CD4-positive, alpha-beta T cell treated with Interleukin-15 for 1 hour (primary cell): ENCODE data around the gene HEATR9.

Experiments used
- DNase-seq: peaks from one replicate; pipeline ENCODE4 v3.0.0-alpha.2; 2020

The HEATR9 gene

DNA sequence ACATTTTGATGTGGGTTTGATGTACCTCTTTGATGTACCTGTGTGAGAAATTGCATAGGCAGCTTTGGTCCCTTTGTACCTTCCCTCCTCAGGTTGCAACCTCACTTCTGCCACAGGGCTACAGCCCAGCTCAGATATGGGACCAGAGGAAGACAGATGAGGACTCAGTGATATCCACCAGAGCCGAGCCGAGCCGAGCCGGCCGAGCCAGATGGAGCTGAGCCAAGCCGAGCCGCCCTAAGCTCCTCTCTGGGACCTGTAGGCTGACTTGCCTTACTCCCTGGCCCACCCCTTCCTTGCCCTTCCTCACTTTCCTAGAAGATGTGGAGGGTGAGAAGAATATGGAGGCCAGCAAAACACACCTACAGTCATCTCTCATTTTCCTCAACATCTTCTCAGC lies 3.8 kb downstream of the HEATR9 start:
- DNase-seq: no peak

DNA sequence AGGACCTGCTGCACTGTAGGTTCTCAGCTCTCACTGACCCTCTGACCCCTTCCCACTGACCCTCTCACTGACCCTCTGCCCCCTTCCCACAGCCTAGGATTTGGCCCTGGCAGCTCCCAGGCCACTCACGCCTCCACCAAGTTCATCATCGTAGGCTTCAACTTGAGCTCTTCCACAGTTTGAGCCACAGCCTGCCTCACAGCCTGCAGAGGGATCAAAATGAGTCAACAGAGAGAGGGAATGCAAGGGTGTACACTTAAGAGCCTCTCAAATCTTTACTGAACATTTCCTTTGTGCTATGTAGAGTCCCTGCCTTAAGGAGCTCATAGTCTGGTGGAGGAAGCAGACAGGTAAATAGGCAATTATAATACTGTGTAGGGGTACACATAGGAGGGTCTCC lies 12.1 kb downstream of the HEATR9 start:
- no peak for DNase-seq

DNA sequence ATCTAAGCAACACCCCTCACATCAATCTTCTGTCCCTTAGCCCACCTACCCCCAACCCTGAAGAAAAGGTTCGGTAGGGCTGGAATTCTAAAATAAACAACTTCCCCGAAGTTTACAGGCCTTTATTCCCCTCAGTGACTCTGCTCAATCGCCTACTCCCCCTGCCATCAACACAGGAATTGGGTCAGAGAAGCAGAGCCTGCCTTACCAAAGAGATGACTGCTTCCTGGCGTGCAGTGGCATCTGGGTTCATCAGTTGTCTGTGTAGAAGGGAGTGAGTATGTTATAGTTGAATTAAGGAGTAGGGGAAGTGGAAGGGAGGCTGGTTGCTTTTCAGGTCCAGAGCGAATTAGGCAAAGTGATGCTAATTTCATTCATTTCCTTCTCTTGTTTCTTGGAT lies 12.7 kb downstream of the HEATR9 start:
- DNase-seq: no peak

DNA sequence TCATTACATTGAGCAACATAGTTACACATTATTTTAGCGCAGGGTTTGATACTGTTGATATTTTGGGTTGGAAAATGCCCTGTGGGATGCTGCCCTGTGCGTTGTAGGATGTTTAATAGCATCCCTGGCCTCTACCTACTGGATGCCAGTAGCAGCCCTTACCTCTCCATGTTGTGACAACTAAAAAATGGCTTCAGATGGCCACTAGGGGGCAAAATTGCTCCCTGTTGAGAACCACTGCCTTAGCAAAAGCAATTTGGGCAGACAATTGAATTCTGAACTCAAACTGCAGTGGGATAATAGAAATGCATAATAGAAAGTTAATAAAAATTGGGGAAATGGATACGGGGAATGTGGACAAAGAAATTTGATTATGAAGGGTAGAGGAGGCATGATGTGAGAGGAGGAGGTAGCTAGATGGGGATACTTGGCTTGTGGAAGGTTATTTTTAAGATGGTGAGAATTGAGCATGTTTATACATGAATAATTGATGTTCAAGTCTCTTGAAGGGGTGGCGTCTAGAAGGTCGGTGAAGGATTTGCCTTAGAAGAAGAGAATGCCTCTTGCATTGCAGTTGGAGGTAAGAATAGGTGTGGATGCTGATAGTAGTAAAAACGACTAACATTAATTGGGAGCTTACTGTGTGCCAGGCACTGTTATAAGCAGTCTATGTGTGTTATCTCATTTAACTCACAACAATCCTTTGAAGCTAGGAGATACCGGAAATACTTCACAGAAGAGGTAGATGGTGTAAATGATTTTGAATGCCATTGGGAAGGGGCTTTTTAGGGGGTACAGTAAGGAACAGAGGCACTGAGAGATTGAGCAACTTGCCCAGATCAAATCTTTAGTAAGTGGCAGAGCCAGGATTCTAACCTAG lies 19.0 kb downstream of the HEATR9 start:
- DNase-seq: peak; percentile 48

DNA sequence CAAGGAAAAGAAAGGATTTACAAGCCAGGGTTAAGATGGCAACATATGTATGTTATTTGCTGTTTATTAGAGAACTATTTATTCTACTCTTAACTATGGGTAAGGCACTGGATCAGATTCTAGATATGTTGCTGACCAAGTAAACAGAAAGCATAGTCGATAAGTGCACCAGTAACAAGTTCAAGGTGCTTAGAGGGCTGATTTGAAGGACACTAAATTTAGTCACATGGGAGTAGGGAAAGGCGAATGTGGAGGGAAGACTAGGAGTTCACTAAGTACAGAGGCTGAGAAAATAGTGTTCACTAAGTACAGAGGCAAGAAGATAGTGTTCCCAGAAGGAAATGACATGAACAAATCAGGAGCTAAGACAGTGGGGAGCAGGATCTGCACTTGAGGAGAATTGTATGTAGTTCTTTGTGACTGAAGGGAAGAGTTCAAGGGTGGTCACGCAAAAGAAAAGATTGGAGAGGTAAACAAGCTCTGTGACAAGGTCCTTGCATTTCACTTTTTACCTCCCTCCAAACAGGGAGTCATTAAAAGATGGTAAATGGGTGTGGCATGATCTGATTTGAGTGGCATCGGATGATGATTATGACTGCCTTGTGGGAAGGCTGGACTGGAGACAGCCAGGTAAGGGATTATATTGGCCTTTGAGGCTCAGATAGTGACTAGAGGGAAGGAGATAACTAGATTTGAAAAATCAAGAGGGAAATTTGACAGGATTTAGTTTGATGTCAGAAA lies 20.9 kb downstream of the HEATR9 start:
- DNase-seq: no peak

DNA sequence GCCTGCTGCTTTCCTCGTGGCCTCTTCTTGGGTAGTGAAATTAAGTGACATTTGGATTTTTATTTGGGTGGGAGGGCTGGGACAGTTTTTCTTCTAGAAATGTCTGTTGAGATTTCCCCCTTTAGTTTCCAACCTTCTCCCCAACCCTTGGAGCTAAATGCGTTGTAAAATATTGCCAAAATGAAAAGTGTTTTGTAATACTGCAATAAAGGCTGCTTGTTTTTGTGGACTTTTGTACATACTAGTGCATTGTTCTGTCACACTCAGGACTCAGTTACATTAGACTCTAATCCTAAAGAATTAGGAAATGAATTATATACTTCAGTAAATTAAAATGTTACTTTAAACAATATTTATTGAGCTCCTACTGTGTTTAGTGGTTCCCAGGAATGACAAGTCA lies 21.7 kb downstream of the HEATR9 start:
- DNase-seq: no peak

DNA sequence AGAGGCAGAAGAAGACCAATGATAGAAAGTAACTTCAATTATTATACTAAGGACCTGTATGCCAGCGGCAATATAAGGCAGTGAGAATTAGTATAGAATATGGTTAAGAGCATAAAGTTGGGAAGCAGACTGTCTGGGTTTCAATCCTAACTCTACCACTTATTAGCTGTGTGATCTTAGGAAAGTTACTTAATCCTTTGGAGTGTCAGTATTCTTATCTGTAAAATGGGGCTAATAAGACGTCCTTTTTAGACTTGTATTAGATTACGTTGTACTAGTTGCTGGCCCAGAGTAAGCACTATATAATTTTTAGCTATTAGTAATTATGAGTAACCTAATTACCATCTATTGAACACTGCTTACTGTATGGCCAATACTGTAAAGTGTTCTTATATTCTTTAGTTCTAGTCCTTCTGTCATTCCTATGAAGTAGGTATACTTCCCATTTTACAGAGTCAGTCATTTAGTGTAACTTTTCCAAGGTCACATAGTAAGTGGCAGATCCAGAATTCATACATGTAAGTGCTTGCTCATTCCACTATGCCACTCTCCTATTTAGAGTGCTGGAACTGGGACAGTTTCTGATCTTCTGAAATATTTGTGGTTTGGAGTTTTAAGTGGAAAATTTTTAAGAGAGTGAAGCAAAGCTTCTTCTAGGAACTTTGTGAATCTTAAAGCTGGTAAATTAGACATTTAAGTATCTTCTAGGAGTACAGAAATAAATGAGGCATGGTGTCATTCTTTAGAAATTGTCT lies 22.5 kb downstream of the HEATR9 start:
- no peak for DNase-seq

DNA sequence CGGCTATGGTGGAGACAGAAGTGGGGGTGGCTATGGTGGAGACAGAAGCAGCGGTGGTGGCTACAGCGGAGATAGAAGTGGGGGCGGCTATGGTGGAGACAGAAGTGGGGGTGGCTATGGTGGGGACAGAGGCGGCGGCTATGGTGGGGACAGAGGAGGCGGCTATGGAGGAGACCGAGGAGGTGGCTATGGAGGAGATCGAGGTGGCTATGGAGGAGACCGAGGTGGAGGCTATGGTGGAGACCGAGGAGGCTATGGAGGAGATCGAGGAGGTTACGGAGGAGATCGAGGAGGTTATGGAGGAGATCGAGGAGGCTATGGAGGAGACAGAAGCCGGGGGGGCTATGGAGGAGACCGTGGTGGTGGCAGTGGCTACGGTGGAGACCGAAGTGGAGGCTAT lies 24.1 kb downstream of the HEATR9 start:
- no peak for DNase-seq

DNA sequence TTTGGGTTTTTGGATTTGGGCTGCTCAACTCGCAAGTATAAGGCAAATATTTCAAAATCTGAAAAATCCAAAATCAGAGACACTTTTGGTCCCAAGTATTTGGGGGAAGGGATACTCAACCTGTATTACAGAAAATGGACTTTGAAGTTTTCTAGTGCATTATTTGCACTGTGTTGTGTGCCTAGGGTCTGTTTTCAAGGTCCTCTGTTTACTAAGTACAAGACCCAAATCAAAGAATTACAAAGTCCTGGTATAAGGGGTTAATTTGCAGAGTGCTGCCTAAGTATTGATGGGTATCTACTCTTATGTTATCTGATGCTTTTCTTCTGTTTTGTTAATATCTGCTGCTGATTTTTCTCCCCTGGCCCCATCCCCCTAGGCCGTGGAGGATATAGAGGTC lies 25.0 kb downstream of the HEATR9 start:
- DNase-seq: no peak

DNA sequence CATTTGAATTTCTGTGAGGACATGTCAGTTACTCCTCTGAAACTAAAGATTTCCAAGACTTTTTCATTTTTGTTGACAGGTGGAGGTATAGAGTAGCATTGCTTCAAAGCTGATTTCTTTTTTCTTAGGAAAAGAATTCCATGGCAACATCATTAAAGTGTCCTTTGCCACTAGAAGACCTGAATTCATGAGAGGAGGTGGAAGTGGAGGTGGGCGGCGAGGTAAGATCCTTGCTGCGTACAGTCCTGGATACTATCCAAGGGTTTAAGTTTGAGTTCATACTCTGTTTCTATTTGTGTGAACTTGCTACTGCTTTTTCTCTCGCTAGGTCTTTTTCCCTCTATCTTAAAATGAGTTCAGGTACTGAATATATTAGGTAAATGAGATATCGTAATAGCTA lies 26.5 kb downstream of the HEATR9 start:
- DNase-seq: no peak

DNA sequence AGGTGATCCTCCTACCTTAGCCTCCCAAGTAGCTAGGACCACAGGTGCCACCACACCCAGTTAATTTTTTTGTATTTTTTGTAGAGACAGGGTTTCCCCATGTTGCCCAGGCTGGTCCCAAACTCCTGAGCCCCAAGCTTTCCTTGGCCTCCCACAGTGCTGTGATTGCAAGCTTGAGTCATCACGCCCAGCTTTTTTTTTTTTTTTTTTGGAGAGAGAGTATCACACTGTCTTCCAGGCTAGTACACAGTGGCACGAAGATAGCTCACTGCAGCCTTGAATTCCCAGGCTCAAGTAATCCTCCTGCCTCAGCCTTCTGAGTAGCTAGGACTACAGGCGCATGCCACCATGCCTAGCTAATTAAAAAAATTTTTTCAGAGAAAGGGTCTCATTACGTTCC lies 27.2 kb downstream of the HEATR9 start:
- DNase-seq: no peak

DNA sequence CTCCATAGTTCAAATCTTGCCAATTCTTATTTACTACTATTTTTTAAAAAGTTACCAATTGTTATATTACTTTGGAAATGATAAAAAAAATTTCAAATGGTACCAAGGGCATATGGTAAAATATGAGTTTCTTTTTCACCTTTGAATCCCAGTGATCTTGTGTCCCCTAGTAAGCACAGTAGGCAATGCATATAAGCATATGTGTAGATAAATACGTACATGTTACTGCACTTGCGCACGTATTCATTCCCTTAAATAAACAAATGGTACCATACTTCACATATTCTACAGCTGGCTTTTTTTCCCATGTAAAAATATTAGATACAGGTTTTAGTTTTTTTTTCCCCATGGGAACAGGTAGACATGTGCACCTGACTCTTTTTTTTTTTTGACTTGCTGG lies 27.6 kb downstream of the HEATR9 start:
- DNase-seq: no peak

DNA sequence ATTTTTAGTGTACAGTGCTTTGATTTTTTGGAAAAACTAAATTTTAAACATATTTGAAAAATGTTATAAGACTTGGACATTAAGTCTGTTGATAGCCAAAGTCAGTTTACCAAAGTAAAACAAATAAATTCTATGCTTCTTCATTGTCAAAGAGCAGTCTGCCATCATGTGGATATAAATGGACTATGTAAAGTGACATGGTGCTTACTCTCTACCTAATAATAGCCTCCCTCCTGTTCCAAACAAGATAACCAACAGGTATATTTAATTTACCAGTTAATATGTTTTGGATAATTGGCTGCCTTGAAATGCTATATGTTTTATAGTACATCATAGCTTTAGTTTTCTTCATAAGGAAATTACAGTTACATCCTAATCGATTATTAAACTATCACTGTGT lies 43.5 kb downstream of the HEATR9 start:
- DNase-seq: no peak

DNA sequence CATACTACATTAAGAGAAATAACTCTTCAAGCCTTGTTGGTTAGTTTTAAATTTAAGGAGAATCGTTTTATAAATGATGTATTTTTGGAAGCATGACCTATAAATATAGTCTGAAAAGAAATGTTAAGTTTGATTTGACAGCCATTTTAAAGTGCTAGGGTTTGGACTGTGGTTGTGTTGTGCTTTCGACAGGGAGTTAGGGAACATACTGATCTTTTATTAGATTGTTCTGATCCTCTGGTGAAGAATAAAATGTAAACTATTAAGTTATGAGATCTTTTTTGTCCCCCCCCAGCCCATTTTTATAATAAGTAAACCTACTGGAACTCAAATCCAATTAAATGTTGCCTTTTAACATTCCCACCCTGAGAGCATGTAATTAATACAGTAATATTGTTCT lies 47.4 kb downstream of the HEATR9 start:
- no peak for DNase-seq

DNA sequence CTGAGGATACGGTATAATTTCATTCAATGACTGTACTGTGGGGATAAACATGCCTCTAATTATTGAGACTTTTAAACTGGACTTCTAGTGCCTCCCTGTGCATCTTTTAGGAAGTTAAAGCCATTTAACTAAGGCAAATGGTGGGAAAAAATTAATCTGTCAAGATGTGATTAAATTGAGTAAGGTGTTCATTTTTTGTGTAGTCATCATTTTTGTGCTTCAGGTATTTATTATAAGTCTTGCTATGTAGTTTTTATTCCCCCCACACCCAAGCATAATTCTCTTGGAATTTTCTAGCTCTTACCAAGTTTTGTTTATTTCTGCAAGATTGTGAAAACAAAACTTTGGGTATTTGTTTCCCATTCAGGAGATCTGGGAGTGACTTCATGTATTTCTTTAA lies 49.2 kb downstream of the HEATR9 start:
- no peak for DNase-seq

DNA sequence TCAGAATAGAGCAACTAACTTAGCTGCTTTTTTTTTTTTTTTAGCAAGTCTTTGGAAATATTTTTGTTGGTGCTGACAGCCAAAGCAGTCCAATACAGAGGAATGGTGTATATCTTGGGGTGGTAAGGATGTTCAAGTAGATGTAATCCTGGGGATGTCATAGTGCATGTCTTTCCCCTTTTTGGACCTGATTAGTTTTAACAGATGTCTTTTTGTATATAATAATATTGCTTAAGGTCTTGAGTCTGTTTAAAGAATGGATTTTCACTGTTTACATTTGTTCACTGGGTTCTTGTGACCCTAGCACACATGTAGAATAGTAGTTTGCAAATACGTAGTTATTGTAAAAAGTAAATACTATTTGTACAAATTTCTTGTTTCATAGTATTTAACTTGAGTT lies 51.5 kb downstream of the HEATR9 start:
- DNase-seq: no peak

DNA sequence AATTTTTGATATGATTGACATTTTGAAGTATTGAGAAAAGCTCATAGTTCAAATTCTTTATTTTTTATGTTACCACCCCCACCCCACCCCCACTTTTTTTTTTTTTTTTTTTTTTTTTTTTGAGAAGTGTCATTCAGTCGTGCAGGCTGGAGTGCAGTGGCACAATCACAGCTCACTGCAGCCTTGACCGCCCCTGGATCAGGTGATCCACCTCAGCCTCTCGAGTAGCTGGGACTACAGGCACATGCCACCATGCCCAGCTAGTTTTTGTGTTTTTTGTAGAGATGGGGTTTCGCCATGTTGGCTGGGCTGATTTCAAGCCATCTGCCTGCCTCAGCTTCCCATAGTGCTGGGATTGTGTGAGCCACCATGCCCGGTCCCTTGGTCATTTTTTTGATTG lies 52.0 kb downstream of the HEATR9 start:
- DNase-seq: no peak

DNA sequence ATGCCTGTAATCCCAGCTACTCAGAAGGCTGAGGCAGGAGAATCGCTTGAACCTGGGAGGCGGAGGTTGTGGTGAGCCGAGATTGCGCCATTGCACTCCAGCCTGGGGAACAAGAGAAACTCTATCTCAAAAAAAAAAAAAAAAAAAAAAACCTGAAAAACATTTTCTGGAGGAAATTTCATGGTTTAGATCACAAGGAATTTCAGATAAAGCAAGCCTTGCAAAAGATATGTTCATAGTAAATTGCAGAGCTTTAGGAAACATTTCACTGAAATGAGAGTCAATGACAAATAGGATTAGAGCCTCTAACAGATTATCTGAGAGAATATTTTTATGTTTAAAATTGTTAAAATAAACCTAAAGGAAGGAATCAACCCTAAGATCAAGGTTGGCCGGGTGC lies 56.2 kb downstream of the HEATR9 start:
- DNase-seq: no peak

DNA sequence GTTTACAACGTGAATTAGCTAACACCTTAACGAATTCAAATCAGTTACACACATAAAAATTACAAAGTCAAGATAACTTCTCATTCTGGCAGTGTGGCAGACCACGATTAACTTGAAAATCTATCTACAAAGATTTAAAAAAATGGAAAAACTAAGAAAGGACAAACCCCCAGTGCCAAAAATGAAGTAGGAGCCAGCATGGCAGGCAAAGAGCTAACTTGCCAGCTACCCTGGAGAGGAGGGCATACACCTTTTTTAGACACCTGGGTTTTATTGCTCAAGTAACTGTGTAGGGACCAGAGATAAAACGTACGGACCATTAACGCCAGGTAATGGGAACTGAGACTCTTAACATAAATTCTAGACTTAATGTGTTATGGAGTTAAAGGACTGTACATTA lies 56.9 kb downstream of the HEATR9 start:
- no peak for DNase-seq

DNA sequence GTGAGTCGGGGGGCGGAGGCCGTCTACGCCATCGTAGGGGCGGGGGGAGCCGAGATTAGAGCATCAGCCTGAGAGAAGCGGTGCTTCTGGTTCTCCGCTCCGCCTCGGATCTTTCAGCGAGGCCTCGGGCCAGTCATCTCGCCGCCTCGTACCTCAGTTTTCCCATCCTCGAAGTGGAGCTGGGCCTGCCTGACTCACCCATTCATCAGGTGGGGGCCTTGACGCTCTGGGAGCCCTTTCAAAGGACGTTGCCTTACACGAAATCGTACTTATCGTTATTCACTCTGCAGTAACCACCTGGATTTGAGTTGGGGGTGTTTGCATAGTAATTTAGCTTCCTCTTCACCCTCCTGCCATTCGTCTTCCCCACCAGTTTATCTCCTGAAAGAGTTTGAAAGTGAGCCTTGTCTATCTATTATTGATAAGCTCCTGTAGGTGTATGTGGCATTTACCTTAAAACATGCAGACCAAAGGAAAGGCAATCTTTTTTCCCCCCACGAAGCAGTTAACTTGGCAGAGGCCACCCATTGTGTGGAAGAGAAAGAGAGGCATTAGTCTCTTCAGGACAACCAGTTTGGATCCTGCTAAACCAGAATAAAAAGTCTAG lies 58.7 kb downstream of the HEATR9 start:
- DNase-seq: no peak

DNA sequence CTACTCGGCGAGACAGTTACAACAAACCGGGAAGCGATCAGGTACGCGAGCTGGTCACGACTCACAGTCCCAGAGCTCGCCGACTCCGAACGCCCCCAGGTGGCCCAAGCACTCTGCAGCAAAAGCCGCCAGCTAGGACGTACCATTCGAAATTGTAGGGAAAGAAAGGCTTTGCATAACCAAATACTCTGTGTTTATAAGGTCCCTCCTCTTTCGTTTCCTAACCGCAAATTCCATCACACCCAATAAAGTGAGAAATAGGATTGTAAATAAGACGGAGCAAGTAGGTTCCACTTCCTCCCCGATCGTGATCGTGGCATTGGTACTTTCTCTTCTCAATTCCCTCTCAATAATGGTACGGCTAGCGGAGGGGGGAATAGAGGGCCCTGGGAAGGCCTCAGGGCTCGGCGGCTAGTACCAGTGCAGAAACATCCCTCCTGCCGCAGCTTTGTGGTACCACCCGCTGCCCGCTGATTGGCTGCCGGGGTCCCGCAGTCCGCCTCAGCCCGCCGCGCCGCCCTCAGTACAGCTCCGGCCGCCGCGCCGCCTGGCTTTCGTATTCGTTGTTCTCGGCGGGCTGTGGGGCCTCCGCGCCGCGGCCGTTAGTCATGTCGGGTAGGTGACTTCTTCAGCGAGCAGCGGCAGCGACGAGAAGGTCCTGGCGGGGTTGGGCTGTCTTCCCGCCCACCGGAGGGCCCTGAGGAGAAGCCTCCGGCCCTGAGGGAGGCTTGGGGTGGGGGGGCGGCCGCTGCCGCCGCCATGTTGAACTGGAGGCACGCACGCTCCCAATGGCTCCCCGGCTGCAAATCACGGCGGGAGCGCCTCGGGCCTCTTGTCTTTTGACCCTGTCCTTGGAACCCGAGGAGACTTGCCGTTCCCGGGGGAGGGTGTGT lies 59.5 kb downstream of the HEATR9 start, which contains the start of gene TAF15:
TAF15 (plus strand) TSS at position 523 of the 893 bp plus-strand sequence; CDS start at position 609, 86 bp downstream.
- DNase-seq: peak; percentile 97
